H1 (cell line): ENCODE data around the gene RASSF5. TPM values are rescaled to one million over a fixed set of nuclear protein-coding genes. Genes with fewer than 3 reads are reported as not detected.

ENCODE experiments used
- CTCF ChIA-PET: fragments of 300-600 bp; sonication (Branson Sonifier 250); formaldehyde crosslinking; loops from one replicate; lab custom pipeline; 2021; ENCODE audit not compliant: partially characterized antibody; lab: Charles Lee
- POLR2A ChIA-PET: fragments of 300-600 bp; sonication (Branson Sonifier 250); formaldehyde crosslinking; loops from one replicate; lab custom pipeline; 2021; ENCODE audit warnings: inconsistent platforms; ENCODE audit not compliant: partially characterized antibody; lab: Charles Lee
- DNase-seq, 2 experiments: peaks; one replicate each; pipeline versions ENCODE4 v3.0.0 to v3.0.0-alpha.2; 2010 to 2022; ENCODE audit warnings: low spot score in 2 of 2, low read depth in 1 of 2, mixed read lengths in 1 of 2
- FAIRE-seq: peaks from 2 replicates; lab custom pipeline; 2011; peaks lifted over from hg19 to GRCh38; lab: Jason Lieb, UNC
- H2AFZ ChIP-seq: 2 replicates; pipeline ENCODE4 v1.8.1; 2012; ENCODE audit warnings: low read length, inconsistent platforms
- H2AK5ac ChIP-seq: 2 replicates; pipeline ENCODE4 v1.6.1; 2013; ENCODE audit warnings: low read depth, low read length
- H2BK120ac ChIP-seq: replicated peaks from 2 replicates; pipeline ENCODE3; 2013; ENCODE audit warnings: low read depth, low read length, inconsistent platforms
- H2BK12ac ChIP-seq: 2 replicates; pipeline ENCODE4 v1.6.1; 2013; ENCODE audit warnings: low read depth, low read length
- H2BK15ac ChIP-seq: 2 replicates; pipeline ENCODE4 v1.6.1; 2013; ENCODE audit warnings: low read length
- H2BK20ac ChIP-seq: 2 replicates; pipeline ENCODE4 v1.6.1; 2013; ENCODE audit warnings: low read length
- H2BK5ac ChIP-seq: 2 replicates; pipeline ENCODE4 v1.6.1; 2013; ENCODE audit warnings: low read depth, low read length
- H3K14ac ChIP-seq: 2 replicates; pipeline ENCODE4 v1.6.1; 2013; ENCODE audit warnings: inconsistent platforms; ENCODE audit not compliant: insufficient read length
- H3K18ac ChIP-seq: 2 replicates; pipeline ENCODE4 v1.6.1; 2013; ENCODE audit warnings: low read length; ENCODE audit errors: extremely low read depth
- H3K23ac ChIP-seq: 2 replicates; pipeline ENCODE4 v1.6.1; 2013; ENCODE audit warnings: inconsistent platforms; ENCODE audit not compliant: insufficient read length
- H3K23me2 ChIP-seq: 2 replicates; pipeline ENCODE4 v1.6.1; 2013; ENCODE audit warnings: low read depth, low read length
- H3K27ac ChIP-seq: 2 replicates; pipeline ENCODE4 v1.6.1; 2011; ENCODE audit warnings: low read depth, low read length, inconsistent platforms
- H3K27me3 ChIP-seq, 4 experiments: replicated peaks in 1 of 4; 1 replicate in 1 of 4; 2 replicates in 3 of 4; pipeline versions ENCODE4 v1.6.1 to v1.8.1; 2011 to 2013; ENCODE audit warnings: low read length in 3 of 4, mild to moderate bottlenecking in 3 of 4, inconsistent platforms in 2 of 4, mixed read lengths in 2 of 4, moderate library complexity in 1 of 4; ENCODE audit not compliant: control insufficient read depth in 3 of 4, insufficient read depth in 3 of 4; ENCODE audit errors: extremely low read depth in 1 of 4
- H3K36me3 ChIP-seq, 4 experiments: 2 replicates each; pipeline versions ENCODE4 v1.6.1 to v1.8.1; 2011 to 2013; ENCODE audit warnings: mild to moderate bottlenecking in 4 of 4, low read length in 3 of 4, moderate library complexity in 2 of 4, control low read depth in 1 of 4, inconsistent platforms in 1 of 4; ENCODE audit not compliant: insufficient read depth in 4 of 4, control insufficient read depth in 2 of 4
- H3K4ac ChIP-seq: replicated peaks from 2 replicates; pipeline ENCODE3; 2013; ENCODE audit warnings: low read length, low read depth, mixed read lengths, inconsistent platforms; ENCODE audit not compliant: insufficient read length
- H3K4me1 ChIP-seq, 4 experiments: replicated peaks in 1 of 4; 1 replicate in 1 of 4; 2 replicates in 3 of 4; pipeline versions ENCODE4 v1.6.1 to v1.8.1; 2011 to 2013; ENCODE audit warnings: low read length in 3 of 4, inconsistent platforms in 2 of 4, mixed read lengths in 1 of 4; ENCODE audit not compliant: insufficient read depth in 4 of 4, control insufficient read depth in 3 of 4
- H3K4me2 ChIP-seq, 2 experiments: 2 replicates each; pipeline versions ENCODE4 v1.6.1 to v1.8.1; 2011 to 2013; ENCODE audit warnings: low read depth in 2 of 2, low read length in 2 of 2, control low read depth in 1 of 2, inconsistent platforms in 1 of 2, mild to moderate bottlenecking in 1 of 2; ENCODE audit not compliant: insufficient read depth in 1 of 2
- H3K4me3 ChIP-seq, 4 experiments: fragments of 200-600, 300-600 bp in 1 of 4; sonication (generic), shearing (Covaris generic), sonication (Bioruptor Twin) in 1 of 4; 2 replicates each; pipeline versions ENCODE4 v1.5.1 to v1.8.1; 2011 to 2016; ENCODE audit warnings: low read length in 4 of 4, low read depth in 3 of 4, control low read depth in 2 of 4, inconsistent platforms in 2 of 4, mild to moderate bottlenecking in 2 of 4, mixed read lengths in 1 of 4, moderate library complexity in 1 of 4; ENCODE audit not compliant: insufficient read depth in 2 of 4; ENCODE audit errors: extremely low read depth in 1 of 4
- H3K56ac ChIP-seq: replicated peaks from 2 replicates; pipeline ENCODE3; 2013; ENCODE audit warnings: low read depth, mild to moderate bottlenecking, mixed read lengths, low read length, inconsistent platforms; ENCODE audit not compliant: insufficient read length
- H3K79me1 ChIP-seq: 2 replicates; pipeline ENCODE4 v1.6.1; 2013; ENCODE audit warnings: low read depth, low read length, control low read depth
- H3K79me2 ChIP-seq, 2 experiments: 2 replicates each; pipeline versions ENCODE4 v1.6.1 to v1.8.1; 2012 to 2013; ENCODE audit warnings: low read length in 2 of 2, mild to moderate bottlenecking in 2 of 2, inconsistent platforms in 1 of 2; ENCODE audit not compliant: insufficient read depth in 2 of 2, control insufficient read depth in 1 of 2
- H3K9ac ChIP-seq, 4 experiments: replicated peaks in 1 of 4; 1 replicate in 1 of 4; 2 replicates in 3 of 4; pipeline versions ENCODE4 v1.6.1 to v1.8.1; 2011 to 2013; ENCODE audit warnings: low read depth in 3 of 4, low read length in 3 of 4, control low read depth in 2 of 4, mild to moderate bottlenecking in 2 of 4, moderate library complexity in 2 of 4, inconsistent platforms in 1 of 4; ENCODE audit errors: extremely low read depth in 1 of 4
- H3K9me3 ChIP-seq, 2 experiments: 2 replicates each; pipeline versions ENCODE4 v1.6.1 to v1.8.1; 2012 to 2013; ENCODE audit warnings: mild to moderate bottlenecking in 2 of 2, moderate library complexity in 2 of 2, control low read depth in 1 of 2, inconsistent platforms in 1 of 2, low read depth in 1 of 2, low read length in 1 of 2, mixed read lengths in 1 of 2; ENCODE audit not compliant: insufficient read depth in 2 of 2
- H4K20me1 ChIP-seq, 2 experiments: replicated peaks in 1 of 2; 2 replicates each; pipeline versions ENCODE3 to v1.8.1; 2011 to 2013; ENCODE audit warnings: inconsistent platforms in 2 of 2, low read length in 2 of 2, mild to moderate bottlenecking in 1 of 2; ENCODE audit not compliant: insufficient read depth in 2 of 2, control insufficient read depth in 1 of 2
- H4K5ac ChIP-seq: 2 replicates; pipeline ENCODE4 v1.6.1; 2013; ENCODE audit warnings: low read length, low read depth, mixed read lengths, inconsistent platforms; ENCODE audit not compliant: insufficient read length
- H4K8ac ChIP-seq: 2 replicates; pipeline ENCODE4 v1.8.0; 2013; ENCODE audit warnings: mild to moderate bottlenecking, moderate library complexity, low read length, inconsistent platforms; ENCODE audit not compliant: insufficient read depth; ENCODE audit errors: extremely low read depth
- H4K91ac ChIP-seq: replicated peaks from 2 replicates; pipeline ENCODE3; 2013; ENCODE audit warnings: low read length, mixed read lengths, inconsistent platforms; ENCODE audit not compliant: insufficient read length
- ATF2 ChIP-seq: IDR thresholded peaks from 2 replicates; pipeline ENCODE4 v1.6.1; 2012; ENCODE audit warnings: low read length, inconsistent platforms
- CTBP2 ChIP-seq: IDR thresholded peaks from 2 replicates; pipeline ENCODE4 v1.7.0; 2011; ENCODE audit warnings: borderline replicate concordance, mild to moderate bottlenecking, moderate library complexity, mixed read lengths, low read length; ENCODE audit not compliant: insufficient read depth, insufficient read length
- JUND ChIP-seq: IDR thresholded peaks from 2 replicates; pipeline ENCODE4 v1.6.1; 2011; ENCODE audit warnings: mild to moderate bottlenecking, improper control_type of control experiment, low read length
- POU5F1 ChIP-seq: IDR thresholded peaks from 2 replicates; pipeline ENCODE4 v1.6.1; 2011; ENCODE audit warnings: low read depth, mild to moderate bottlenecking, low read length, moderate library complexity
- RAD21 ChIP-seq, 2 experiments: IDR thresholded peaks in 1 of 2; conservative IDR thresholded peaks in 1 of 2; 2 replicates each; pipeline ENCODE4 v1.6.1; 2011; ENCODE audit warnings: low read depth in 2 of 2, low read length in 2 of 2, improper control_type of control experiment in 1 of 2, inconsistent platforms in 1 of 2, mild to moderate bottlenecking in 1 of 2, moderate library complexity in 1 of 2
- RFX5 ChIP-seq: IDR thresholded peaks from 2 replicates; pipeline ENCODE4 v1.6.1; 2011; ENCODE audit warnings: low read depth, low read length, improper control_type of control experiment, borderline replicate concordance
- SIX5 ChIP-seq: IDR thresholded peaks from 2 replicates; pipeline ENCODE4 v1.6.1; 2011; ENCODE audit warnings: mild to moderate bottlenecking, low read depth, low read length
- ZNF274 ChIP-seq: IDR thresholded peaks from 2 replicates; pipeline ENCODE4 v1.7.0; 2012; ENCODE audit warnings: low read length, borderline replicate concordance; ENCODE audit errors: extremely low read depth
- WGBS, 2 experiments: shearing (Covaris generic) in 1 of 2; methylation state at CpG; one replicate each; pipeline versions ENCODE4 v1.1.6 to v1.1.7; 2013 to 2015; ENCODE audit warnings: low lambda C conversion rate in 2 of 2, mixed read lengths in 2 of 2, inconsistent platforms in 1 of 2, low coverage in 1 of 2, missing lambda C conversion rate in 1 of 2; ENCODE audit not compliant: insufficient replicate concordance in 2 of 2, insufficient coverage in 1 of 2, insufficient read length in 1 of 2; ENCODE audit errors: extremely low coverage in 1 of 2, missing lambda C conversion rate in 1 of 2; 5-methylcytosine and 5-hydroxymethylcytosine counted together
- polyA plus RNA-seq, 7 experiments: library from polyadenylated mRNA; depleted of rRNA in 3 of 7; stranded (reverse) in 5 of 7; unstranded in 2 of 7; fragments of >200 nt in 5 of 7; fragments of 200-250 nt in 2 of 7; gene quantifications; 1 replicate in 5 of 7; 2 replicates in 1 of 7; 4 replicates in 1 of 7; pipeline versions ENCODE4 v1.2.1 to v1.2.3, GENCODE V29; 2011 to 2013; ENCODE audit warnings: missing spikeins in 2 of 7, mixed read lengths in 2 of 7
- total RNA-seq: library from RNA; stranded (reverse); fragmentation: NEBNext Ultra II Directional; extraction: Animal tissue kit (Norgen Biotek cat#: 25700); gene quantifications from 2 replicates; pipeline ENCODE4 v1.2.1, GENCODE V29; 2021
- TF ChIP-seq, protein P1 (sequence below), 3 experiments: IDR thresholded peaks; 1 replicate in 2 of 3; 2 replicates in 1 of 3; pipeline versions ENCODE4 v1.5.1 to v1.6.1; 2011; ENCODE audit warnings: low read length in 3 of 3, mild to moderate bottlenecking in 3 of 3, inconsistent platforms in 2 of 3, low read depth in 1 of 3, moderate library complexity in 1 of 3; ENCODE audit not compliant: insufficient read depth in 1 of 3; ENCODE audit errors: control extremely low read depth in 1 of 3

Gene RASSF5
- total and polyA plus RNA-seq, 2 of the 8 experiments (the other 6 are each of a cell fraction or from before 2014, with no cell fraction given), result 0.82 to 1.8 TPM

GRCh38 chr1:206491616-206492015 is 15.7 kb upstream of the RASSF5 start:
- DNase-seq (no peak), FAIRE-seq (no peak)
- no peaks in the 10 kb centered on the region for H3K79me1 ChIP-seq
- no peaks in the 10 kb centered on the region for H3K79me2 ChIP-seq
- H2BK20ac ChIP-seq, result no peak overlapping the region
- peaks cover 2% of the 10 kb centered on the region in 2 experiments for H4K20me1 ChIP-seq
- ChIA-PET POLR2A (interaction anchor here (0.9 to 3.5 kb wide), 2 partner anchors 15 to 51 kb away, joined by 4 to 15 read pairs; partner anchors contain the start of gene RASSF5), CTCF (interaction anchor here (1.1 to 8.1 kb wide), 14 partner anchors 11 to 120 kb away, joined by 3 to 239 read pairs (median 20); partner anchors contain the start of genes IKBKE and RASSF5)
- H3K4ac ChIP-seq, result no peak overlapping the region
- no peak overlapping the region for H2BK120ac ChIP-seq
- H3K14ac ChIP-seq, result no peak overlapping the region
- no peak overlapping the region for H4K8ac ChIP-seq
- H3K4me2 ChIP-seq, result no peak overlapping the region
- H3K27ac ChIP-seq, result no peak overlapping the region
- H2AFZ ChIP-seq, result no peak overlapping the region
- 90% methylated on average over 4 of the region's 4 CpGs; no CpG with 5 or more reads in 1 of the 2 experiments for WGBS, 2 experiments
- no peak overlapping the region for H2AK5ac ChIP-seq
- no peak overlapping the region for H2BK15ac ChIP-seq
- H3K4me3 ChIP-seq, result no peak overlapping the region
- no peak overlapping the region for H2BK12ac ChIP-seq
- H3K23ac ChIP-seq, result no peak overlapping the region
- H3K9ac ChIP-seq, result no peak overlapping the region
- H2BK5ac ChIP-seq, result no peak overlapping the region
- H3K23me2 ChIP-seq, result no peaks in the 10 kb centered on the region
- no peaks in the 10 kb centered on the region for H3K27me3 ChIP-seq
- H3K4me1 ChIP-seq, result no peaks in the 10 kb centered on the region
- peaks cover 0 to 4% (median 2%) of the 10 kb centered on the region in 4 experiments; a peak in 2 of 8 replicates for H3K36me3 ChIP-seq
- H4K5ac ChIP-seq, result no peak overlapping the region
- no peak overlapping the region for H3K18ac ChIP-seq
- no peak overlapping the region for H3K56ac ChIP-seq
- no peaks in the 10 kb centered on the region for H3K9me3 ChIP-seq
- no peak overlapping the region for H4K91ac ChIP-seq
- TF ChIP-seq POU5F1 (no peak), JUND (no peak), ZNF274 (no peak), CTBP2 (no peak), RAD21 (IDR thresholded peaks at IDR 0.05 in 1 of 2, conservative IDR thresholded peaks at IDR 0.05 in 1 of 2; ENCODE audit: low read depth in 2 of 2, low read length in 2 of 2) (no peak), RFX5 (no peak), ATF2 (no peak), SIX5 (no peak)
- TF ChIP-seq, protein P1, sequence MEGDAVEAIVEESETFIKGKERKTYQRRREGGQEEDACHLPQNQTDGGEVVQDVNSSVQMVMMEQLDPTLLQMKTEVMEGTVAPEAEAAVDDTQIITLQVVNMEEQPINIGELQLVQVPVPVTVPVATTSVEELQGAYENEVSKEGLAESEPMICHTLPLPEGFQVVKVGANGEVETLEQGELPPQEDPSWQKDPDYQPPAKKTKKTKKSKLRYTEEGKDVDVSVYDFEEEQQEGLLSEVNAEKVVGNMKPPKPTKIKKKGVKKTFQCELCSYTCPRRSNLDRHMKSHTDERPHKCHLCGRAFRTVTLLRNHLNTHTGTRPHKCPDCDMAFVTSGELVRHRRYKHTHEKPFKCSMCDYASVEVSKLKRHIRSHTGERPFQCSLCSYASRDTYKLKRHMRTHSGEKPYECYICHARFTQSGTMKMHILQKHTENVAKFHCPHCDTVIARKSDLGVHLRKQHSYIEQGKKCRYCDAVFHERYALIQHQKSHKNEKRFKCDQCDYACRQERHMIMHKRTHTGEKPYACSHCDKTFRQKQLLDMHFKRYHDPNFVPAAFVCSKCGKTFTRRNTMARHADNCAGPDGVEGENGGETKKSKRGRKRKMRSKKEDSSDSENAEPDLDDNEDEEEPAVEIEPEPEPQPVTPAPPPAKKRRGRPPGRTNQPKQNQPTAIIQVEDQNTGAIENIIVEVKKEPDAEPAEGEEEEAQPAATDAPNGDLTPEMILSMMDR (IDR thresholded peaks at IDR 0.05; ENCODE audit: control extremely low read depth in 1 of 3, insufficient read depth in 1 of 3, low read depth in 1 of 3, low read length in 3 of 3), result no peak
